PFSK-1 (cell line): ENCODE measurements around the gene NUP62.

ENCODE experiments used
- FOXP2 ChIP-seq: optimal IDR thresholded peaks from 2 replicates; pipeline ENCODE3; 2011; ENCODE audit warnings: borderline replicate concordance, control low read depth, inconsistent platforms; ENCODE audit not compliant: insufficient read depth; ENCODE audit errors: extremely low read length, extremely low read depth
- POLR2AphosphoS5 ChIP-seq: IDR thresholded peaks from 2 replicates; pipeline ENCODE4 v1.6.1; 2012; ENCODE audit warnings: low read depth, mild to moderate bottlenecking, control low read depth, low read length, moderate library complexity
- REST ChIP-seq, 2 experiments: IDR thresholded peaks; 2 replicates each; pipeline versions ENCODE4 v1.6.1 to v1.8.0; 2011 to 2012; ENCODE audit warnings: low read depth in 2 of 2, low read length in 2 of 2, control low read depth in 1 of 2, inconsistent platforms in 1 of 2, mild to moderate bottlenecking in 1 of 2, moderate library complexity in 1 of 2; ENCODE audit not compliant: insufficient read depth in 1 of 2
- SIN3A ChIP-seq: IDR thresholded peaks from 2 replicates; pipeline ENCODE4 v1.6.1; 2012; ENCODE audit warnings: mild to moderate bottlenecking, low read length, moderate library complexity, borderline replicate concordance; ENCODE audit not compliant: insufficient read depth
- TAF1 ChIP-seq: IDR thresholded peaks from 2 replicates; pipeline ENCODE4 v1.6.1; 2012; ENCODE audit warnings: low read length, control low read depth, borderline replicate concordance; ENCODE audit not compliant: insufficient read depth

NUP62 gene

GRCh38 chr19:49882643-49883042 lies 46.7 kb downstream of the NUP62 start:
- no peak for TF ChIP-seq POLR2AphosphoS5
- TF ChIP-seq REST (IDR thresholded peaks at IDR 0.05; ENCODE audit: insufficient read depth in 1 of 2, low read depth in 2 of 2, low read length in 2 of 2): no peak
- no peak for TF ChIP-seq TAF1
- no peak for TF ChIP-seq FOXP2
- TF ChIP-seq SIN3A: no peak

GRCh38 chr19:49881672-49882394 lies 47.5 kb downstream of the NUP62 start:
- TF ChIP-seq REST (IDR thresholded peaks at IDR 0.05; ENCODE audit: insufficient read depth in 1 of 2, low read depth in 2 of 2, low read length in 2 of 2): no peak
- TF ChIP-seq FOXP2: no peak

DNA sequence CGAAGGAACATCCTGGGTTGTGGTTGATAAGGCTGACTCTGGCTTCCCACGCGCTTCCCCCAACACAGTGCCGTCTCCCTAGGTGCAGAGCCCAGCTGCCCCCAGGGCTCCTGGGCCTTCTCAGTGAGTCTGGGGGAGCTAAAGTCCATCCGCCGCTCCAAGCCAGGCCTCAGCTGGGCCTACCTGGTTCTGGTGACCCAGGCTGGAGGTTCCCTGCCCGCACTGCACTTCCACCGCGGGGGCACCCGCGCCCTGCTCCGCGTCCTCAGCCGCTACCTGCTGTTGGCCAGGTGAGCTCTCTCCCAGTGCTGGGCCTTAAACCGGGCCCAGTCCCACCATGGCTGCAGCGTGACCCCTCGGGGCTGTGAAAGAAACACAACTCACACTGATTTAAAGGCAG lies 48.1 kb downstream of the NUP62 start:
- no peak for TF ChIP-seq POLR2AphosphoS5
- no peak for TF ChIP-seq TAF1
- TF ChIP-seq FOXP2: no peak
- no peak for TF ChIP-seq SIN3A
- no peak for TF ChIP-seq REST (IDR thresholded peaks at IDR 0.05; ENCODE audit: insufficient read depth in 1 of 2, low read depth in 2 of 2, low read length in 2 of 2)

DNA sequence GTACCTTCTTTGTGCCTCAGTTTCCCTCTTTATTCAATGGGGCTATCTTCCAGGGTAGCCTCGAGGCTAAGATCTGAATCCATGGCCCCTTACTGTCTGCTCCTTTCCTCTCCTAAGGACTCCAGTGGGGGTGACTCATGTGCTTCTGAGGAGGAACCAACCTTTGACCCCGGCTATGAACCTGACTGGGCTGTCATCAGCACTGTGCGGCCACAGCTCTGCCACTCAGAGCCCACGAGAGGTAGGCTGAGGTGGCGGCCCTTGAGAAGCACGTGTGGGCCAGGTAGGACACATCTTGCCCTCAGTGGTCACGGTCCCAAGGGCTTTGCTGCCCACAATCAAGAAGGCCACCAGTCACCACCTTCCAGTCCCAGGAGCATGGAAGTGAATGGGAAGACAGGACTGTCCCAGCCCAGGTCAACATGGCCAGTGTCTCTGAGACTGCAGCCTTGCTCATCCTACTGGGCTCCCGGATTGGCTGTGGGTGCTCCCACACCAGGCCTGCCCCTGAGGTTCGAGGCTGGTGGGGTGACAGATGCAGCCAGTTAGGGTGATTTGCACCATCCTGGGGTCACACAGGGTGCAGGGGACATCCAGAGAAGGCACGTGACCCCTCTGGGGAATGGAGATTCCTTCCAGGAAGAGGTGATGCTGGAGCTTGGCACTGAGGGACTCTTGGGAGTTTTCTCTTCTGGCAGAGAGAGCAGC lies 49.0 kb downstream of the NUP62 start:
- TF ChIP-seq FOXP2 (no peak), TAF1 (no peak), SIN3A (no peak), POLR2AphosphoS5 (no peak), REST (IDR thresholded peaks at IDR 0.05; ENCODE audit: insufficient read depth in 1 of 2, low read depth in 2 of 2, low read length in 2 of 2) (no peak)

DNA sequence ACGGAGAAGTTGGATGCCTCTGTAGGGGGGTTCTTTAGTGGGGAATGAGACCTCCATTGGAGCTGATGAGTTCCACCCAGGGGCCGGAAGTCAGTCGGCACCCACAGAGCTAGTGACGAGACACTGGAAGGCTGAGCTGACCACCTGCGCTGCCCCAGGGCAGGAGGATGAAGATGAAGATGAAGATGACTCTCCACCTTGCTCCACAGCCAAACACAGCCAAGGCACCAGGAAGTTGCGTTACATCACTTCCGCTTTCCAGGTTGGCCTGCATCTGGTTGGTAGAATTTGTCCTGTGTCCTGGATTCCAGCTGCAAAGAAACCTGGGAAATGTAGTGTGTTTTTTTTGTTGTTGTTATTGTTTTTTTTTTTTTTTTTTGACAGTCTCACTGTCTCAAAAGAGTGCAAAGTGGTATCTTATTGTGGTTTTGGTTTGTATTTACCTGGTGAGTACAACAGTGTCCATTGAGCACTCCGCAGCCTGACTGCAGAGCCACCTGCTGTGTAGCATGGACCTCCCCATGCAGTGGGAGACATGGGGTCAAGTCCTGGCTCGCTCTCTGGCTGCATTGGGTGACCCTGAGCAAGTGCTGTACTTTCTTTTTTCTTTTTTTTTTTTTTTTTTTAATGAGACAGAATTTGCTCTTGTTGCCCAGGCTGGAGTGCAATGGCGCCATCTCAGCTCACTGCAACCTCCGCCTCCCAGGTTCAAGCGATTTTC lies 49.9 kb downstream of the NUP62 start:
- TF ChIP-seq SIN3A (no peak), FOXP2 (no peak), TAF1 (no peak), POLR2AphosphoS5 (no peak), REST (IDR thresholded peaks at IDR 0.05; ENCODE audit: insufficient read depth in 1 of 2, low read depth in 2 of 2, low read length in 2 of 2) (no peak)
